ENCODE measurements around the gene EIF4G3. TPM values are rescaled to one million over a fixed set of nuclear protein-coding genes. Genes with fewer than 3 reads are reported as not detected.

Gene EIF4G3
- total RNA-seq, 1 donor from 2014 or later, result 38.4 TPM

DNA sequence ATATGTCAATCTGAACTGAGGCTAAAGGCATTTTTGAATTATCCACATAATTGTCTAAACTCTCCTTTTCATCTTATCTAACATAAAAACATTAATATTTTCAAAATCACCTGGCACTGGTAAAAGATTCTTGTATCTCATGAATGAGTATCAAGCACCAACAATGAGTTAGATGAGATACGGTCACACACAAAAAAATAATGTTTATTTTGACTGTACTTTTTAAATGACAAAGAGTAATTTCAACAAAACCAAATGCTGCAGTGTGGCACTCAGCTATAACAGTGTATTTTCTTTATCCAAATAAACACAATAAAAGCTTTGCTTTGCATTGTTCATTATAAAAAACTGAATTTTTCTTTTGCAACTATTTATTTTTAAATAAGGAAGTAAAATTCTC is 59.5 kb downstream of the EIF4G3 start:
- TF ChIP-seq, protein P1, sequence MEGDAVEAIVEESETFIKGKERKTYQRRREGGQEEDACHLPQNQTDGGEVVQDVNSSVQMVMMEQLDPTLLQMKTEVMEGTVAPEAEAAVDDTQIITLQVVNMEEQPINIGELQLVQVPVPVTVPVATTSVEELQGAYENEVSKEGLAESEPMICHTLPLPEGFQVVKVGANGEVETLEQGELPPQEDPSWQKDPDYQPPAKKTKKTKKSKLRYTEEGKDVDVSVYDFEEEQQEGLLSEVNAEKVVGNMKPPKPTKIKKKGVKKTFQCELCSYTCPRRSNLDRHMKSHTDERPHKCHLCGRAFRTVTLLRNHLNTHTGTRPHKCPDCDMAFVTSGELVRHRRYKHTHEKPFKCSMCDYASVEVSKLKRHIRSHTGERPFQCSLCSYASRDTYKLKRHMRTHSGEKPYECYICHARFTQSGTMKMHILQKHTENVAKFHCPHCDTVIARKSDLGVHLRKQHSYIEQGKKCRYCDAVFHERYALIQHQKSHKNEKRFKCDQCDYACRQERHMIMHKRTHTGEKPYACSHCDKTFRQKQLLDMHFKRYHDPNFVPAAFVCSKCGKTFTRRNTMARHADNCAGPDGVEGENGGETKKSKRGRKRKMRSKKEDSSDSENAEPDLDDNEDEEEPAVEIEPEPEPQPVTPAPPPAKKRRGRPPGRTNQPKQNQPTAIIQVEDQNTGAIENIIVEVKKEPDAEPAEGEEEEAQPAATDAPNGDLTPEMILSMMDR (IDR thresholded peaks at IDR 0.05; ENCODE audit: insufficient read depth, low read length, poor library complexity, severe bottlenecking), result no peak
- no peaks in the 10 kb centered on the region for H3K27me3 ChIP-seq (ENCODE audit: control insufficient read depth, insufficient read depth, low read length)
- DNase-seq (ENCODE audit: low read depth), result no peak
- no peaks in the 10 kb centered on the region for H3K36me3 ChIP-seq (ENCODE audit: control insufficient read depth, insufficient read depth, low read length)
- no peak overlapping the region for H3K4me3 ChIP-seq (ENCODE audit: low read depth, low read length)

DNA sequence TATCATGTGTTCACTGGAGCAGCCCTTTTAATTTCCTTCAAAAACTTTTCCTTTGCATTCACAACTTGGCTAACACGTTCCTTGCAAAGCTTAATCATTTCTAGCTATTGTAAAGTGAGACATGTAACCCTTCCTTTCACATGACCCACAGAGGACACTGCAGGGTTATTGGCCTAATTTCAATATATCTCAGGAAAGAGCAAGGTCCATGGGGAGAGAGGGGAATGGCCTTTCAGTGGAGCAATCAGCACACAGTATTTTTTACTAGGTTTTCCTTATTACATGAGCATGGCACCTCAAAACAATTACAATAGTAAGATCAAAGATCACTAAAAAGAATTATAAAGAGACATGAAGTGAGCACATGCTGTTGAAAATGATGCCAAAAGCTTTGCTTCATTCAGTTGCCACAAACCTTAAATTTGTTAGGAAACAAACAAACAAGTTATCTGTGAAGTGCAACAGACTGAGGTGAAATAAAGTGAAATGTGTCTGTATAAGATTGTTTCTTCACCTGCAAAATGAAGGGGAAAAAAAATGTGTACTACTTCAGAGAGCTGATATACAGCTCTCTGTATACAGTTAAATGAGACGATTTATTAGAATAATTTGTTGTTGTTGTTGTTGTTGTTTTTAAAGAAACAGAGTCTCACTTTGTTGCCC is 61.5 kb downstream of the EIF4G3 start:
- TF ChIP-seq, protein P1 (IDR thresholded peaks at IDR 0.05; ENCODE audit: insufficient read depth, low read length, poor library complexity, severe bottlenecking), result no peak
- Histone ChIP-seq H3K27me3 (ENCODE audit: control insufficient read depth, insufficient read depth, low read length) (no peaks in the 10 kb centered on the region), H3K36me3 (ENCODE audit: control insufficient read depth, insufficient read depth, low read length) (no peaks in the 10 kb centered on the region), H3K4me3 (ENCODE audit: low read depth, low read length) (no peak overlapping the region)
- DNase-seq (ENCODE audit: low read depth), result no peak

DNA sequence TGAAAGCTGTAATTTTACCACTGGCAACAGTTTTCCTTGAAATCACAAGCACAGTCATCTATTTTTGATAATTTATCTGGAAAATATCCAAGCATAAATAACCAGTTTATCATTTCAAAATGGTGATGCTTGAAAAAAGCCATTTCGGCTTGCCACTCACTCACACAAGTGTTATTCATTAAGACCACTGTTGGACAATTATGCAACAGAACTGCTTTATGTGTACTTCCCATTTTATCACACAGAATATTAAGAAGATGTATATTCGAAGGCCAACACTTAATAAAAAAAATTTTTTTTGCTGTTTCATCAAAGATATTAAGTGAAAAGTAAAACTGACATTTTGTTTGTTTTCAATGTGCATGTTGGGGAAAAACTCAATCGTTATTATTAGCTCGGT is 62.3 kb downstream of the EIF4G3 start:
- TF ChIP-seq, protein P1 (IDR thresholded peaks at IDR 0.05; ENCODE audit: insufficient read depth, low read length, poor library complexity, severe bottlenecking), result no peak

DNA sequence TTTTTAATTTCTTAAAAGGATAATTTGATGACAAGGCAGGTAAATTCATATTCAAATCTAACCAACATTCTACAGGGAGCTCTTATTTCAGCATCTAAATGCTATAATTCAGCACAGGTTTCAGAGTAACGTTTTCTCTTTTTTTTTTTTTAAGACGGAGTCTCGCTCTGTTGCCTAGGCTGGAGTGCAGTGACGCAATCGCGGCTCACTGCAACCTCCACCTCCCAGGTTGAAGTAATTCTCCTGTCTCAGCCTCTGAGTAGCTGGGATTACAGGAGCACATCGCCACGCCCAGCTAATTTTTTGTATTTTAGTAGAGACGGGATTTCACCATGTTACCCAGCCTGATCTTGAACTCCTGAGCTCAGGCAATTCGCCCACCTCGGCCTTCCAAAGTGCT is 66.5 kb downstream of the EIF4G3 start:
- no peaks in the 10 kb centered on the region for H3K36me3 ChIP-seq (ENCODE audit: control insufficient read depth, insufficient read depth, low read length)
- no peak overlapping the region for H3K4me3 ChIP-seq (ENCODE audit: low read depth, low read length)
- TF ChIP-seq, protein P1 (IDR thresholded peaks at IDR 0.05; ENCODE audit: insufficient read depth, low read length, poor library complexity, severe bottlenecking), result no peak
- DNase-seq (ENCODE audit: low read depth), result no peak
- H3K27me3 ChIP-seq (ENCODE audit: control insufficient read depth, insufficient read depth, low read length), result no peaks in the 10 kb centered on the region

More for the DNA sequence above, 62.3 kb downstream of the EIF4G3 start:
- Histone ChIP-seq H3K4me3 (ENCODE audit: low read depth, low read length) (no peak overlapping the region), H3K36me3 (ENCODE audit: control insufficient read depth, insufficient read depth, low read length) (no peaks in the 10 kb centered on the region), H3K27me3 (ENCODE audit: control insufficient read depth, insufficient read depth, low read length) (no peaks in the 10 kb centered on the region)
- DNase-seq (ENCODE audit: low read depth), result no peak

DNA sequence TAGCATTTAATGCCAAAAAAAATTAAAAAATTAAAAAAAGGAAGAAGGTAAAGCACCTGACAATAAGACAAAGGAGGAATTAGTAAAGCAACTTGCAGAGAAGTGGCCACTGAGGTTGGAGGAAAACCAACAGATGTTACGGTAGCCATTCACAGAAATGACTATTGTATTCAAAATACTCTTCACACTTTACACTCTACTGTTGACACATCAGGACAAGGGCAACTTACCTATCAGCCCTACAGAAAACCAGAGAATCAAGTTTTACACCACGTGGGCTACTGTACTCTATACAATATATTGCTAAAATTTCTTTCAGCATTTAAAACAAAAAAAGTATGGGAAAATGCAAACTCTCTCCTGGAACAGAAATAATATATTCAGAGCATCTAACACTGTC is 70.0 kb downstream of the EIF4G3 start:
- no peaks in the 10 kb centered on the region for H3K36me3 ChIP-seq (ENCODE audit: control insufficient read depth, insufficient read depth, low read length)
- TF ChIP-seq, protein P1 (IDR thresholded peaks at IDR 0.05; ENCODE audit: insufficient read depth, low read length, poor library complexity, severe bottlenecking), result no peak
- H3K4me3 ChIP-seq (ENCODE audit: low read depth, low read length), result no peak overlapping the region

DNA sequence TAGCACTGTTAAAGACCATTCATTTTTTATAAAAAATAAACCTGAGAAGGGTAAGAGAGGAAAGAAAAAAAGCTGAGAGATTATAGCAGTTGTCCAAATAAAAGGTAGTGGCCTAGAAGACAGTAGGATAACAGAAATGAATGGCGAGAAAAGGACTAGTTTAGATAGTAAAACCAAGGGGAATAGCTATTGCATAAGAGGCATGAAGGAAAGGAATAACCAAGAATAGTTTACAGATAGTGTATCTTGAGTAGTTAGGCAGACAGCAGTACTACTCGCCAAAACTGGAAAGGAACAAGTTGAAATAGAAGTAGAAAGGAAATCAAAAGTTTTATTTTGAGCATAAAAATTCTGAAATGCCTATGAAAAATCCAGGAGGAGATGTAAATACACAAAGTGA is 70.5 kb downstream of the EIF4G3 start:
- no peak overlapping the region for H3K4me3 ChIP-seq (ENCODE audit: low read depth, low read length)
- TF ChIP-seq, protein P1 (IDR thresholded peaks at IDR 0.05; ENCODE audit: insufficient read depth, low read length, poor library complexity, severe bottlenecking), result no peak
- H3K27me3 ChIP-seq (ENCODE audit: control insufficient read depth, insufficient read depth, low read length), result no peaks in the 10 kb centered on the region
- H3K36me3 ChIP-seq (ENCODE audit: control insufficient read depth, insufficient read depth, low read length), result no peaks in the 10 kb centered on the region
- no peak for DNase-seq (ENCODE audit: low read depth)

More for the DNA sequence above, 70.0 kb downstream of the EIF4G3 start:
- DNase-seq (ENCODE audit: low read depth), result no peak
- H3K27me3 ChIP-seq (ENCODE audit: control insufficient read depth, insufficient read depth, low read length), result no peaks in the 10 kb centered on the region
